ENCODE results near the gene INSRR.

DNA sequence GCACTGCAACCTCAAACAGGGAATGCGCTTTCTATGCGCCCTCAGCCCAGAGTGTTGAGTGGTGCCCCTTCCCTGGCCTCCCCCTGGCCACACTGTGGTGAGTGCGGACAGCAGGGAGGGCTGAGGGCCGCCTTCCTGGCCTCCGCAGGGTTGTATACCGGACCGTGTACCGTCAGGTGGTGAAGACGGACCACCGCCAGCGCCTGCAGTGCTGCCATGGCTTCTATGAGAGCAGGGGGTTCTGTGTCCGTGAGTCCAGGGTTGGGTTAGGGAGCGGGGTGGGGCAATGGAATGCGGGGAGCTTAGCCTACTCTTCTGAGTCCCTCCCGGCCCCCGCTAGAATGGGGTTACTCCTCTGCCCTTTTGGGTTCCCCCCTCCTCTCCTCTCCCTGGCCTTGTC lies 46.3 kb upstream of the INSRR start:
- TF ChIP-seq MXI1 (IDR thresholded peaks at IDR 0.05; ENCODE audit: borderline replicate concordance, low read depth, low read length) (no peak), RAD21 (IDR thresholded peaks at IDR 0.05; ENCODE audit: low read length) (no peak), RFX5 (IDR thresholded peaks at IDR 0.05; ENCODE audit: low read depth, low read length) (no peak), POLR2A (IDR thresholded peaks at IDR 0.05; ENCODE audit: low read depth, low read length) (no peak), MAFK (IDR thresholded peaks at IDR 0.05; ENCODE audit: low read depth, low read length) (no peak)
- TF ChIP-seq, protein P1, sequence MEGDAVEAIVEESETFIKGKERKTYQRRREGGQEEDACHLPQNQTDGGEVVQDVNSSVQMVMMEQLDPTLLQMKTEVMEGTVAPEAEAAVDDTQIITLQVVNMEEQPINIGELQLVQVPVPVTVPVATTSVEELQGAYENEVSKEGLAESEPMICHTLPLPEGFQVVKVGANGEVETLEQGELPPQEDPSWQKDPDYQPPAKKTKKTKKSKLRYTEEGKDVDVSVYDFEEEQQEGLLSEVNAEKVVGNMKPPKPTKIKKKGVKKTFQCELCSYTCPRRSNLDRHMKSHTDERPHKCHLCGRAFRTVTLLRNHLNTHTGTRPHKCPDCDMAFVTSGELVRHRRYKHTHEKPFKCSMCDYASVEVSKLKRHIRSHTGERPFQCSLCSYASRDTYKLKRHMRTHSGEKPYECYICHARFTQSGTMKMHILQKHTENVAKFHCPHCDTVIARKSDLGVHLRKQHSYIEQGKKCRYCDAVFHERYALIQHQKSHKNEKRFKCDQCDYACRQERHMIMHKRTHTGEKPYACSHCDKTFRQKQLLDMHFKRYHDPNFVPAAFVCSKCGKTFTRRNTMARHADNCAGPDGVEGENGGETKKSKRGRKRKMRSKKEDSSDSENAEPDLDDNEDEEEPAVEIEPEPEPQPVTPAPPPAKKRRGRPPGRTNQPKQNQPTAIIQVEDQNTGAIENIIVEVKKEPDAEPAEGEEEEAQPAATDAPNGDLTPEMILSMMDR (conservative IDR thresholded peaks at IDR 0.05; ENCODE audit: low read depth, low read length), result no peak
- TF ChIP-seq, protein P2, sequence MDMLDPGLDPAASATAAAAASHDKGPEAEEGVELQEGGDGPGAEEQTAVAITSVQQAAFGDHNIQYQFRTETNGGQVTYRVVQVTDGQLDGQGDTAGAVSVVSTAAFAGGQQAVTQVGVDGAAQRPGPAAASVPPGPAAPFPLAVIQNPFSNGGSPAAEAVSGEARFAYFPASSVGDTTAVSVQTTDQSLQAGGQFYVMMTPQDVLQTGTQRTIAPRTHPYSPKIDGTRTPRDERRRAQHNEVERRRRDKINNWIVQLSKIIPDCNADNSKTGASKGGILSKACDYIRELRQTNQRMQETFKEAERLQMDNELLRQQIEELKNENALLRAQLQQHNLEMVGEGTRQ (IDR thresholded peaks at IDR 0.05; ENCODE audit: low read depth, low read length), result no peak

All from IMR-90 (cell line).